B cell (primary cell): Measurements from ENCODE around the gene SOX15. TPM values are rescaled to one million over a fixed set of nuclear protein-coding genes. Genes with fewer than 3 reads are reported as not detected.

ENCODE experiments used
- ATAC-seq: fragments of 200-7000 bp; cut with Tn5 transposase; one replicate; pipeline ENCODE4 v1.10.0; 2021; ENCODE audit warnings: low read depth, mild to moderate bottlenecking, moderate number of reproducible peaks, moderate library complexity
- CTCF ChIA-PET: fragments of 350-600 bp; sonication (Branson Sonifier 250); formaldehyde crosslinking; loops from one replicate; lab custom pipeline; 2021; ENCODE audit warnings: antibody characterized with exemption, inconsistent platforms; lab: Charles Lee
- POLR2A ChIA-PET: fragments of 350-600 bp; sonication (Branson Sonifier 250); formaldehyde crosslinking; loops from one replicate; lab custom pipeline; 2021; ENCODE audit warnings: antibody characterized with exemption; lab: Charles Lee
- DNase-seq: peaks from one replicate; pipeline ENCODE4 v3.0.0; 2013
- H2AFZ ChIP-seq: 2 replicates; pipeline ENCODE4 v1.6.1; 2012; ENCODE audit warnings: mild to moderate bottlenecking, low read depth, low read length; ENCODE audit not compliant: insufficient read depth, poor library complexity, severe bottlenecking
- H3K27ac ChIP-seq, 2 donors: 1 replicate in 1 of 2; 2 replicates in 1 of 2; pipeline ENCODE4 v1.5.1; 2012 to 2013; ENCODE audit warnings: low read length in 2 of 2, mild to moderate bottlenecking in 2 of 2, moderate library complexity in 1 of 2
- H3K27me3 ChIP-seq, 4 experiments: fragments of 200-600 bp in 1 of 4; sonication (generic) in 1 of 4; replicated peaks in 1 of 4; 1 replicate in 2 of 4; 2 replicates in 2 of 4; pipeline versions ENCODE4 v1.6.1 to v1.7.0; 2013 to 2016; ENCODE audit warnings: low read length in 3 of 4, mild to moderate bottlenecking in 2 of 4, mixed read lengths in 1 of 4, moderate library complexity in 1 of 4; ENCODE audit not compliant: insufficient read depth in 4 of 4, control insufficient read depth in 3 of 4; ENCODE audit errors: control extremely low read depth in 1 of 4
- H3K36me3 ChIP-seq, 2 experiments: replicated peaks in 1 of 2; 1 replicate in 1 of 2; 2 replicates in 1 of 2; pipeline versions ENCODE4 v1.6.1 to v1.7.1; 2013; ENCODE audit warnings: low read length in 1 of 2; ENCODE audit not compliant: insufficient read depth in 2 of 2, control insufficient read depth in 1 of 2; ENCODE audit errors: control extremely low read depth in 1 of 2, extremely low read depth in 1 of 2
- H3K4me1 ChIP-seq, 2 donors: fragments of 200-600 bp in 1 of 2; sonication (generic) in 1 of 2; 1 replicate in 1 of 2; 2 replicates in 1 of 2; pipeline versions ENCODE4 v1.5.1 to v1.6.1; 2013 to 2017; ENCODE audit warnings: low read length in 2 of 2; ENCODE audit not compliant: control insufficient read depth in 2 of 2, insufficient read depth in 2 of 2
- H3K4me2 ChIP-seq: replicated peaks from 2 replicates; pipeline ENCODE3; 2012; ENCODE audit warnings: mild to moderate bottlenecking, low read depth, low read length; ENCODE audit not compliant: poor library complexity, severe bottlenecking
- H3K4me3 ChIP-seq, 5 experiments: fragments of 200-600 bp in 1 of 5; sonication (generic) in 1 of 5; 1 replicate in 3 of 5; 2 replicates in 2 of 5; pipeline versions ENCODE4 v1.5.1 to v1.7.0; 2011 to 2016; ENCODE audit warnings: low read length in 4 of 5, mild to moderate bottlenecking in 4 of 5, low read depth in 2 of 5, control low read depth in 1 of 5, moderate library complexity in 1 of 5; ENCODE audit not compliant: insufficient read depth in 1 of 5; ENCODE audit errors: control extremely low read depth in 1 of 5, extremely low read depth in 1 of 5
- H3K79me2 ChIP-seq: fragments of 200-600 bp; sonication (generic); one replicate; pipeline ENCODE4 v1.6.0; 2016; ENCODE audit warnings: low read length; ENCODE audit not compliant: control insufficient read depth, insufficient read depth
- H3K9ac ChIP-seq: fragments of 200-600 bp; sonication (generic); 2 replicates; pipeline ENCODE4 v1.6.1; 2017; ENCODE audit warnings: mild to moderate bottlenecking, low read length, moderate library complexity
- H3K9me3 ChIP-seq, 3 donors: one replicate each; pipeline versions ENCODE4 v1.6.1 to v1.7.1; 2013; ENCODE audit warnings: low read length in 2 of 3; ENCODE audit not compliant: control insufficient read depth in 2 of 3, insufficient read depth in 1 of 3; ENCODE audit errors: control extremely low read depth in 1 of 3
- H4K20me1 ChIP-seq: 2 replicates; pipeline ENCODE4 v1.6.0; 2012; ENCODE audit warnings: mild to moderate bottlenecking, low read length; ENCODE audit not compliant: insufficient read depth, control insufficient read depth, poor library complexity, severe bottlenecking
- H3K27ac Mint-ChIP-seq: one replicate; pipeline ENCODE4 v1.8.0; 2021; ENCODE audit warnings: mixed read lengths
- H3K27me3 Mint-ChIP-seq: one replicate; pipeline ENCODE4 v1.8.0; 2021; ENCODE audit warnings: mixed read lengths
- H3K4me1 Mint-ChIP-seq: one replicate; pipeline ENCODE4 v1.8.0; 2021; ENCODE audit warnings: mixed read lengths
- H3K4me3 Mint-ChIP-seq: one replicate; pipeline ENCODE4 v1.8.0; 2021; ENCODE audit warnings: mixed read lengths
- H3K9me3 Mint-ChIP-seq: one replicate; pipeline ENCODE4 v1.8.0; 2022; ENCODE audit warnings: mixed read lengths; ENCODE audit not compliant: insufficient read depth
- CTCF ChIP-seq: fragments of 200-600 bp; IDR thresholded peaks from one replicate; pipeline ENCODE4 v1.8.0; 2022; ENCODE audit warnings: antibody characterized with exemption, mild to moderate bottlenecking
- EZH2 ChIP-seq: IDR thresholded peaks from 2 replicates; pipeline ENCODE4 v1.6.1; 2012; ENCODE audit warnings: borderline replicate concordance, low read depth, mild to moderate bottlenecking, moderate library complexity, low read length; ENCODE audit not compliant: insufficient read depth, poor library complexity, severe bottlenecking
- WGBS: methylation state at CpG from one replicate; pipeline ENCODE4 v1.1.5; 2013; ENCODE audit warnings: missing lambda C conversion rate; ENCODE audit not compliant: insufficient coverage; 5-methylcytosine and 5-hydroxymethylcytosine counted together
- intact Hi-C: fragments of 100-400 bp; cut with micrococcal nuclease; formaldehyde crosslinking; loops from one replicate; pipeline ENCODE4 v1.10.0; 2022
- polyA plus RNA-seq: library from polyadenylated mRNA; depleted of rRNA; stranded (reverse); fragments of >200 nt; gene quantifications from 2 replicates; pipeline ENCODE4 v1.2.3, GENCODE V29; 2012
- total RNA-seq, 2 donors: library from RNA; stranded (reverse); fragments of 120-200 nt in 1 of 2; gene quantifications; 1 replicate in 1 of 2; 2 replicates in 1 of 2; pipeline versions ENCODE4 v1.2.3 to v1.2.4, GENCODE V29; 2013 to 2022

The SOX15 gene
- total and polyA plus RNA-seq, 2 donors (not counting 1 experiment from before 2014, with no cell fraction given), result 0.18 to 0.96 TPM

- Histone ChIP-seq H3K27me3 (no peaks in the 10 kb centered on the region), H3K4me2 (peak within 1 kb of the TSS; percentile 66), H3K4me1 (peaks cover 53 to 70% of the 10 kb centered on the region in 2 donors), H3K9ac (peak within 1 kb of the TSS; percentile 19), H3K79me2 (peaks cover 46% of the 10 kb centered on the region), H2AFZ (no peak within 1 kb of the TSS), H4K20me1 (peaks cover 46% of the 10 kb centered on the region), H3K4me3 (peak within 1 kb of the TSS in 4 of 5 experiments; percentile 4 to 41 (median 21)), H3K9me3 (no peaks in the 10 kb centered on the region), H3K27ac (peak within 1 kb of the TSS; percentile 70 to 71), H3K36me3 (peaks cover 22 to 54% of the 10 kb centered on the region in 2 experiments)
- H3K4me1 Mint-ChIP-seq, result peaks cover 84% of the 10 kb centered on the region
- 48% methylated on average over 4 of the region's 7 CpGs for WGBS
- peak; percentile 85 for DNase-seq
- no peaks in the 10 kb centered on the region for H3K9me3 Mint-ChIP-seq
- POLR2A ChIA-PET, result interaction anchor here (0.6 to 1.4 kb wide), 8 partner anchors 17 to 920 kb away, joined by 3 to 6 read pairs (median 3); partner anchors contain the start of genes FXR2, NEURL4, SENP3 and TP53
- CTCF ChIA-PET, result interaction anchor here (0.9 to 3.9 kb wide), 7 partner anchors 11 to 143 kb away, joined by 3 to 23 read pairs (median 11); partner anchors contain the start of genes SENP3, SOX15, TP53 and WRAP53
- TF ChIP-seq CTCF, result no peak
- TF ChIP-seq EZH2, result no peak
- peak; percentile 68 for ATAC-seq
- peak within 1 kb of the TSS; percentile 93 for H3K27ac Mint-ChIP-seq
- intact Hi-C loops, result loop anchor here (10.0 kb wide), 1 partner anchor 564 kb away; the partner anchor contains the start of gene RNASEK
- no peaks in the 10 kb centered on the region for H3K27me3 Mint-ChIP-seq
- peak within 1 kb of the TSS; percentile 80 for H3K4me3 Mint-ChIP-seq
Observed at GRCh38 chr17:7579001-7579833, 10.7 kb downstream of the SOX15 start, which contains the start of gene CD68. Gene CD68 (plus strand): TSS chr17:7579638. CDS start chr17:7579678, 40 bp downstream.
